ENCODE results near the gene F13A1.

DNA sequence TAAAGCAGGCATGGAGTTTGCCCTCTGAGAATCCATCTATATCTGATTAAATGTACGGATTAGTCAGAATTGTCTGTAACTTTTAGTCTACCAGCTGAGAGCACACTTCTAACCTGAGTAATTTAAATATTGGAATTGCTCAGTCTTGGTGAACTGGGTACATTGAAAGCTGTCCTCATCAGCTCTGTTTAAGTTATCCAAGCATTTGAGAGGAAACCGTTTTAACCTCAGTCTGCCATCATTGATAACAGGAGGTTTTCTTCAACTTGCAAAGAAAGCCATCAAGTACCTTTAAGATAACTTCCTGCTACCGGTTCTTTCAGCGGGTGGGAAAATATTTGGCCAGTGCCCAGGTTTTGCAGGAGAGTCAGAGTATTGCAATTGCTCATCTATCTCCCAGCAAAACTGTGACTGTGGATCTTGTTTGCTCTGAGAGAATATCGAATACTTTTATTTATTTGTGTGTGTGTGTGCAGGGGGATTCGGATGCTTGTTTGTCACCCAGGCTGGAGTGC, 31.1 kb upstream of the F13A1 start:
- TF ChIP-seq, protein P1, sequence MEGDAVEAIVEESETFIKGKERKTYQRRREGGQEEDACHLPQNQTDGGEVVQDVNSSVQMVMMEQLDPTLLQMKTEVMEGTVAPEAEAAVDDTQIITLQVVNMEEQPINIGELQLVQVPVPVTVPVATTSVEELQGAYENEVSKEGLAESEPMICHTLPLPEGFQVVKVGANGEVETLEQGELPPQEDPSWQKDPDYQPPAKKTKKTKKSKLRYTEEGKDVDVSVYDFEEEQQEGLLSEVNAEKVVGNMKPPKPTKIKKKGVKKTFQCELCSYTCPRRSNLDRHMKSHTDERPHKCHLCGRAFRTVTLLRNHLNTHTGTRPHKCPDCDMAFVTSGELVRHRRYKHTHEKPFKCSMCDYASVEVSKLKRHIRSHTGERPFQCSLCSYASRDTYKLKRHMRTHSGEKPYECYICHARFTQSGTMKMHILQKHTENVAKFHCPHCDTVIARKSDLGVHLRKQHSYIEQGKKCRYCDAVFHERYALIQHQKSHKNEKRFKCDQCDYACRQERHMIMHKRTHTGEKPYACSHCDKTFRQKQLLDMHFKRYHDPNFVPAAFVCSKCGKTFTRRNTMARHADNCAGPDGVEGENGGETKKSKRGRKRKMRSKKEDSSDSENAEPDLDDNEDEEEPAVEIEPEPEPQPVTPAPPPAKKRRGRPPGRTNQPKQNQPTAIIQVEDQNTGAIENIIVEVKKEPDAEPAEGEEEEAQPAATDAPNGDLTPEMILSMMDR (IDR thresholded peaks at IDR 0.05): no peak
- TF ChIP-seq POLR2A (IDR thresholded peaks at IDR 0.05) (no peak), EP300 (IDR thresholded peaks at IDR 0.05) (no peak)

All from suprapubic skin (tissue), 3 donors.